ENCODE results near the gene MORF4L1.

DNA sequence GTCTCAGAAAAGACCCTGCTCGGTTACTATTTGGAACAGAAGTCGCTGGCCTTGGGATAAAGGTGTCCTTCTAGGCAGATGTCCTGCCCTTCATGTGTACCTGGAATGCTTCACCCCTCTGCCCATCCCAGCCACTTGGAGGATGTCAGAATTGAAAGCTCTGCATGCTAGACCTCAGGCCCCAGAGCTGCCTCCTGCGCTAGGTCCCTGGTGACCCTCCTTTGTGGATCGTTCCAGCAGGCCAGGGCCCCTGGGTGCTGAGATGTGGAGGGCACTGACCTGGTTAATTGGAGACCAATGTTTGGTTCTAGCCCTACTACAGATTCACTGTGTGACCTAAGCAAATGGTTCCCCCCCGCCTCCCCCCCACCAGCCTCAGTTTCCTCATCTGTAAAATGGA lies 74.8 kb downstream of the MORF4L1 start:
- TF ChIP-seq, protein P1, sequence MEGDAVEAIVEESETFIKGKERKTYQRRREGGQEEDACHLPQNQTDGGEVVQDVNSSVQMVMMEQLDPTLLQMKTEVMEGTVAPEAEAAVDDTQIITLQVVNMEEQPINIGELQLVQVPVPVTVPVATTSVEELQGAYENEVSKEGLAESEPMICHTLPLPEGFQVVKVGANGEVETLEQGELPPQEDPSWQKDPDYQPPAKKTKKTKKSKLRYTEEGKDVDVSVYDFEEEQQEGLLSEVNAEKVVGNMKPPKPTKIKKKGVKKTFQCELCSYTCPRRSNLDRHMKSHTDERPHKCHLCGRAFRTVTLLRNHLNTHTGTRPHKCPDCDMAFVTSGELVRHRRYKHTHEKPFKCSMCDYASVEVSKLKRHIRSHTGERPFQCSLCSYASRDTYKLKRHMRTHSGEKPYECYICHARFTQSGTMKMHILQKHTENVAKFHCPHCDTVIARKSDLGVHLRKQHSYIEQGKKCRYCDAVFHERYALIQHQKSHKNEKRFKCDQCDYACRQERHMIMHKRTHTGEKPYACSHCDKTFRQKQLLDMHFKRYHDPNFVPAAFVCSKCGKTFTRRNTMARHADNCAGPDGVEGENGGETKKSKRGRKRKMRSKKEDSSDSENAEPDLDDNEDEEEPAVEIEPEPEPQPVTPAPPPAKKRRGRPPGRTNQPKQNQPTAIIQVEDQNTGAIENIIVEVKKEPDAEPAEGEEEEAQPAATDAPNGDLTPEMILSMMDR (conservative IDR thresholded peaks at IDR 0.05 in 1 of 2, IDR thresholded peaks at IDR 0.05 in 1 of 2; ENCODE audit: extremely low read depth in 1 of 2, insufficient read depth in 1 of 2, low read depth in 1 of 2, low read length in 2 of 2): no peak
- no peak for TF ChIP-seq EZH2 (IDR thresholded peaks at IDR 0.05; ENCODE audit: borderline replicate concordance, low read length)

Measured in mammary epithelial cell (primary cell).